Spleen (tissue), 11 donors: ENCODE data around the gene GABRA6. TPM values are rescaled to one million over a fixed set of nuclear protein-coding genes. Genes with fewer than 3 reads are reported as not detected.

ENCODE experiments used
- DNase-seq: peaks from one replicate; pipeline ENCODE4 v3.0.0-alpha.2; 2020
- H3K27ac ChIP-seq, 8 donors: fragments of 200-600 bp; sonication (generic) in 7 of 8; 1 replicate in 4 of 8; 2 replicates in 4 of 8; pipeline versions ENCODE4 v1.5.0 to v1.8.0; 2016 to 2021; ENCODE audit warnings: inconsistent platforms in 4 of 8, mild to moderate bottlenecking in 4 of 8, moderate library complexity in 1 of 8
- H3K27me3 ChIP-seq, 7 donors: fragments of 200-600 bp; sonication (generic) in 6 of 7; replicated peaks in 1 of 7; 1 replicate in 4 of 7; 2 replicates in 3 of 7; pipeline versions ENCODE4 v1.5.0 to v1.8.0; 2016 to 2021; ENCODE audit warnings: inconsistent platforms in 3 of 7, mild to moderate bottlenecking in 1 of 7
- H3K36me3 ChIP-seq, 6 donors: fragments of 200-600 bp; sonication (generic) in 5 of 6; 1 replicate in 4 of 6; 2 replicates in 2 of 6; pipeline versions ENCODE4 v1.5.0 to v1.8.0; 2016 to 2021; ENCODE audit warnings: inconsistent platforms in 2 of 6
- H3K4me1 ChIP-seq, 6 donors: fragments of 200-600 bp; sonication (generic) in 5 of 6; 1 replicate in 3 of 6; 2 replicates in 3 of 6; pipeline versions ENCODE4 v1.5.0 to v1.8.0; 2016 to 2021; ENCODE audit warnings: inconsistent platforms in 3 of 6
- H3K4me3 ChIP-seq, 8 donors: fragments of 200-600 bp; sonication (generic) in 7 of 8; 1 replicate in 4 of 8; 2 replicates in 4 of 8; pipeline versions ENCODE4 v1.5.0 to v1.8.0; 2016 to 2021; ENCODE audit warnings: inconsistent platforms in 4 of 8, mild to moderate bottlenecking in 4 of 8, moderate library complexity in 2 of 8
- H3K9me3 ChIP-seq, 8 donors: fragments of 200-600 bp; sonication (generic) in 7 of 8; 1 replicate in 4 of 8; 2 replicates in 4 of 8; pipeline versions ENCODE4 v1.5.0 to v1.8.0; 2016 to 2021; ENCODE audit warnings: inconsistent platforms in 4 of 8
- POLR2A ChIP-seq, 3 donors: fragments of 450-650 bp; IDR thresholded peaks; one replicate each; pipeline ENCODE4 v1.5.1; 2017; ENCODE audit warnings: antibody characterized with exemption in 3 of 3, mild to moderate bottlenecking in 1 of 3
- POLR2AphosphoS5 ChIP-seq, 3 donors: sonication (generic); formaldehyde crosslinking; IDR thresholded peaks; one replicate each; pipeline ENCODE4 v1.5.1; 2017; ENCODE audit warnings: antibody characterized with exemption in 3 of 3
- WGBS, 5 donors: extraction: QIAGEN DNeasy Blood & Tissue Kit in 3 of 5; methylation state at CpG; one replicate each; pipeline versions ENCODE4 v1.1.5 to v1.1.7; 2013 to 2018; 5-methylcytosine and 5-hydroxymethylcytosine counted together
- intact Hi-C: fragments of 100-400 bp; cut with DNase I; formaldehyde crosslinking; loops from one replicate; pipeline ENCODE4 v1.15.0; 2023; ENCODE audit warnings: low total_unique reads
- polyA plus RNA-seq, 3 donors: library from polyadenylated mRNA; stranded (reverse); fragments of 200-250 nt; gene quantifications; one replicate each; pipeline ENCODE4 v1.2.1, GENCODE V29; 2013
- total RNA-seq, 7 donors: library from RNA; depleted of rRNA in 3 of 7; stranded (reverse); fragments of >200 nt in 3 of 7; fragmentation: NEBNext Ultra II Directional in 4 of 7; extraction: Animal tissue kit (Norgen Biotek cat#: 25700) in 4 of 7; gene quantifications; one replicate each; pipeline versions ENCODE4 v1.1.0 to v1.2.1, GENCODE V29; 2016 to 2021
- TF ChIP-seq, protein P1 (sequence below), 11 experiments: fragments of 200-600 bp in 7 of 11; fragments of 450-650 bp in 4 of 11; sonication (generic) in 4 of 11; IDR thresholded peaks in 8 of 11; conservative IDR thresholded peaks in 3 of 11; 1 replicate in 7 of 11; 2 replicates in 4 of 11; pipeline versions ENCODE4 v1.4.0 to v1.8.0; 2016 to 2021; ENCODE audit warnings: antibody characterized with exemption in 11 of 11, inconsistent platforms in 4 of 11, mild to moderate bottlenecking in 1 of 11
- donor health status: healthy with polysubstance abuse.
- donor health status: DM: no; HTN: no; CAD: no; lungs with moderate emphysema.
- donor health status: DM: no; HTN: no; CAD: no.
- donor health status: Bipolar disorder and iron deficiency.
- donor health status: healthy.
- donor health status: DM: no; HTN: no; CAD: no.
- donor health status: DM: yes; HTN: yes; CAD: no.

Gene GABRA6
- total and polyA plus RNA-seq, 10 donors: 0.07 TPM; not detected in 9

DNA sequence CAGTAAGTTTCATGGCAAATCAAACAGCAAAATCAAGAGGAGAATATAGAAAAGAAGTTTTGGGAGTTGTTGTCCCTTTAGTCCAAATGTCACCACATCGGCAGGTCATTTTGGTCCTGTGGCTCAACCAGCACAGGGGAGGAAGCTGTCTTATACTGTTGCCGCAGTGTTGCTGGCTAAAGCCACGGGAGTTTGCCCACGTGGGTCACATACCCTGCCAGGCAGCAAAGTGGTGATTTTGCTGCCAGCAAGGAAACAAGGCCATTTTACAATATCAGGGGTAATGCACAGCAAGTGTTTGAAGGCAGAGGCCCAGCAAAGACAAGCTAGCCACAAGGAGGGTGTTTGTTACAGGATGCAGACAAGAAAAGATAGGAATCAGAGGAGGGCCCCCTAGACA is 14.5 kb downstream of the GABRA6 start:
- 59 to 82% (median 72%) methylated on average over 4 of the region's 4 CpGs for WGBS, 5 donors
- Histone ChIP-seq H3K4me1 (no peaks in the 10 kb centered on the region), H3K4me3 (no peak overlapping the region), H3K27ac (no peak overlapping the region), H3K9me3 (no peaks in the 10 kb centered on the region), H3K36me3 (no peaks in the 10 kb centered on the region), H3K27me3 (no peaks in the 10 kb centered on the region)
- no peak for DNase-seq
- intact Hi-C loops: no loop called here
- TF ChIP-seq, protein P1, sequence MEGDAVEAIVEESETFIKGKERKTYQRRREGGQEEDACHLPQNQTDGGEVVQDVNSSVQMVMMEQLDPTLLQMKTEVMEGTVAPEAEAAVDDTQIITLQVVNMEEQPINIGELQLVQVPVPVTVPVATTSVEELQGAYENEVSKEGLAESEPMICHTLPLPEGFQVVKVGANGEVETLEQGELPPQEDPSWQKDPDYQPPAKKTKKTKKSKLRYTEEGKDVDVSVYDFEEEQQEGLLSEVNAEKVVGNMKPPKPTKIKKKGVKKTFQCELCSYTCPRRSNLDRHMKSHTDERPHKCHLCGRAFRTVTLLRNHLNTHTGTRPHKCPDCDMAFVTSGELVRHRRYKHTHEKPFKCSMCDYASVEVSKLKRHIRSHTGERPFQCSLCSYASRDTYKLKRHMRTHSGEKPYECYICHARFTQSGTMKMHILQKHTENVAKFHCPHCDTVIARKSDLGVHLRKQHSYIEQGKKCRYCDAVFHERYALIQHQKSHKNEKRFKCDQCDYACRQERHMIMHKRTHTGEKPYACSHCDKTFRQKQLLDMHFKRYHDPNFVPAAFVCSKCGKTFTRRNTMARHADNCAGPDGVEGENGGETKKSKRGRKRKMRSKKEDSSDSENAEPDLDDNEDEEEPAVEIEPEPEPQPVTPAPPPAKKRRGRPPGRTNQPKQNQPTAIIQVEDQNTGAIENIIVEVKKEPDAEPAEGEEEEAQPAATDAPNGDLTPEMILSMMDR (IDR thresholded peaks at IDR 0.05 in 8 of 11, conservative IDR thresholded peaks at IDR 0.05 in 3 of 11): no peak
- TF ChIP-seq POLR2AphosphoS5 (IDR thresholded peaks at IDR 0.05) (no peak), POLR2A (IDR thresholded peaks at IDR 0.05) (no peak)

GRCh38 chr5:161703528-161703927 is 18.0 kb downstream of the GABRA6 start:
- no peak overlapping the region for H3K27ac ChIP-seq
- no peaks in the 10 kb centered on the region for H3K27me3 ChIP-seq
- no peak for DNase-seq
- no peak overlapping the region for H3K4me3 ChIP-seq
- no peaks in the 10 kb centered on the region for H3K4me1 ChIP-seq
- 71 to 87% (median 78%) methylated on average over 2 of the region's 2 CpGs for WGBS, 5 donors
- H3K9me3 ChIP-seq: no peaks in the 10 kb centered on the region
- no peak for TF ChIP-seq POLR2A (IDR thresholded peaks at IDR 0.05)
- TF ChIP-seq, protein P1 (IDR thresholded peaks at IDR 0.05 in 8 of 11, conservative IDR thresholded peaks at IDR 0.05 in 3 of 11): no peak
- H3K36me3 ChIP-seq: no peaks in the 10 kb centered on the region
- intact Hi-C loops: no loop called here

DNA sequence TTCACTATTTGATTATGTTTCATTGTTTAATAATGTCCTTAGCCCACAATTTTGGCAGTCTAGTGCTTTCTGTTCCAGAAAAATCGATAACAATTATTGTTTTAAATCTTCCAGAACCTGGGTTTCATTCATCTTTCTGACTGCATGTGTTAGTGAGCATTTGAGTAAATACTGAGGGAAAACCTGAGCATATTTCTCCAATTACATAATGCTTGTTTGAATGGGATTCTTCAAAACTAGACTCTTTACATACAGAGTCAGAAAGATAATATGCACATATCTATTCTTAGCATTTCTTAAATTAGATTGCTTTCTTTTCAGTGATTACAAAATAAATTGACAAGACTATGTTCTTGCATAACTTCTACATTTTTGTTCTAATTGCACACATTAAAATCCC is 21.9 kb downstream of the GABRA6 start:
- intact Hi-C loops: no loop called here
- TF ChIP-seq, protein P1 (IDR thresholded peaks at IDR 0.05 in 8 of 11, conservative IDR thresholded peaks at IDR 0.05 in 3 of 11): no peak
- TF ChIP-seq POLR2A (IDR thresholded peaks at IDR 0.05) (no peak), POLR2AphosphoS5 (IDR thresholded peaks at IDR 0.05) (no peak)
- H3K27me3 ChIP-seq: no peaks in the 10 kb centered on the region
- no peak overlapping the region for H3K4me3 ChIP-seq
- no peaks in the 10 kb centered on the region for H3K4me1 ChIP-seq
- DNase-seq: no peak
- no peaks in the 10 kb centered on the region for H3K9me3 ChIP-seq
- H3K27ac ChIP-seq: no peak overlapping the region
- 47 to 63% (median 49%) methylated on average over 1 of the region's 1 CpG for WGBS, 5 donors
- H3K36me3 ChIP-seq: no peaks in the 10 kb centered on the region

DNA sequence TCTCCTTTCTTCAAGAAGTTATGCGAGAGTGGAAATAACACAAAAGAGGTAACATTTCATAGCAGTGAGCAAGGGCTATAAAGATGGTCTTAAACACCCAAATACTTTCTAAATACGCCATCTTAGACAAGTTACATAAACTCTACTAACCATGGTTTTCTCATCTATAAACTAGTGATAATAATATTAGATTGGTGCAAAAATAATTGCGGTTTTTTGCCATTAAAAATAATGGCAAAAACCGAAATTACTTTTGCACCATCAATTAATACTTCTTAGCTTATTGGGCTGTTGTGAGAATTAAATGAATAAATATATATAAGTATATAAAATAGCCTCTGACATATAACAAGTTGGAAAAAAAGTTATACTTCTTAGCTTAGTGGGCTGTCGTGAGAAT is 23.7 kb downstream of the GABRA6 start:
- no peaks in the 10 kb centered on the region for H3K36me3 ChIP-seq
- no peaks in the 10 kb centered on the region for H3K9me3 ChIP-seq
- no peak overlapping the region for H3K27ac ChIP-seq
- intact Hi-C loops: no loop called here
- no peaks in the 10 kb centered on the region for H3K27me3 ChIP-seq
- TF ChIP-seq POLR2A (IDR thresholded peaks at IDR 0.05) (no peak), POLR2AphosphoS5 (IDR thresholded peaks at IDR 0.05) (no peak)
- TF ChIP-seq, protein P1 (IDR thresholded peaks at IDR 0.05 in 8 of 11, conservative IDR thresholded peaks at IDR 0.05 in 3 of 11): no peak
- H3K4me3 ChIP-seq: no peak overlapping the region
- 75 to 85% (median 79%) methylated on average over 5 of the region's 5 CpGs for WGBS, 5 donors
- no peaks in the 10 kb centered on the region for H3K4me1 ChIP-seq
- DNase-seq: no peak
